Mononuclear cell (primary cell): ENCODE measurements around the gene SRRM5. TPM values are rescaled to one million over a fixed set of nuclear protein-coding genes. Genes with fewer than 3 reads are reported as not detected.
"Not testable (repeated sequence)": the region's sequence is repeated elsewhere in the genome, so short reads cannot be mapped to it uniquely, and the experiment has no call there.

Experiments
- H3K27me3 ChIP-seq: 2 replicates; pipeline ENCODE4 v1.6.0; 2011; ENCODE audit warnings: low read length, control low read depth; ENCODE audit not compliant: insufficient read depth
- H3K4me1 ChIP-seq: 2 replicates; pipeline ENCODE4 v1.5.1; 2011; ENCODE audit warnings: mild to moderate bottlenecking, low read length, control low read depth; ENCODE audit not compliant: insufficient read depth
- H3K4me3 ChIP-seq: 2 replicates; pipeline ENCODE4 v1.5.1; 2011; ENCODE audit warnings: mild to moderate bottlenecking, low read length, moderate library complexity
- H3K9me3 ChIP-seq: 2 replicates; pipeline ENCODE4 v1.5.1; 2011; ENCODE audit warnings: low read depth, mild to moderate bottlenecking, control low read depth, low read length
- total RNA-seq: library from RNA; depleted of rRNA; stranded (reverse); fragments of >200 nt; gene quantifications from one replicate; pipeline ENCODE4 v1.2.3, GENCODE V29; 2012

Gene SRRM5
- total RNA-seq, 1 donor, result 0.10 TPM

- H3K4me3 ChIP-seq, result no peak overlapping the region
- H3K4me1 ChIP-seq, result peaks cover 43% of the 10 kb centered on the region
- H3K27me3 ChIP-seq, result no peaks in the 10 kb centered on the region
- H3K9me3 ChIP-seq, result no peaks in the 10 kb centered on the region
Observed at GRCh38 chr19:43597876-43598275, 14.0 kb upstream of the SRRM5 start.

GRCh38 chr19:43598445-43599240 lies 13.2 kb upstream of the SRRM5 start:
- Histone ChIP-seq H3K4me3 (no peak overlapping the region), H3K27me3 (no peaks in the 10 kb centered on the region), H3K9me3 (no peaks in the 10 kb centered on the region), H3K4me1 (peaks cover 43% of the 10 kb centered on the region)

GRCh38 chr19:43599635-43600295 lies 12.1 kb upstream of the SRRM5 start:
- Histone ChIP-seq H3K9me3 (no peaks in the 10 kb centered on the region), H3K4me3 (no peak overlapping the region), H3K27me3 (no peaks in the 10 kb centered on the region), H3K4me1 (peaks cover 33% of the 10 kb centered on the region)

- H3K9me3 ChIP-seq, H3K27me3 ChIP-seq, H3K4me3 ChIP-seq: not testable (repeated sequence)
- peaks cover 28% of the 10 kb centered on the region for H3K4me1 ChIP-seq
Observed at GRCh38 chr19:43600326-43600725, 11.6 kb upstream of the SRRM5 start.

- no peaks in the 10 kb centered on the region for H3K9me3 ChIP-seq
- no peaks in the 10 kb centered on the region for H3K27me3 ChIP-seq
- H3K4me1 ChIP-seq, result no peaks in the 10 kb centered on the region
- no peak overlapping the region for H3K4me3 ChIP-seq
Observed at GRCh38 chr19:43605875-43606568, 5.9 kb upstream of the SRRM5 start.

- no peaks in the 10 kb centered on the region for H3K27me3 ChIP-seq
- H3K4me3 ChIP-seq, result no peak overlapping the region
- no peaks in the 10 kb centered on the region for H3K4me1 ChIP-seq
- no peaks in the 10 kb centered on the region for H3K9me3 ChIP-seq
Observed at GRCh38 chr19:43606569-43607229, 5.2 kb upstream of the SRRM5 start.

- no peak overlapping the region for H3K4me3 ChIP-seq
- H3K9me3 ChIP-seq, result no peaks in the 10 kb centered on the region
- H3K27me3 ChIP-seq, result no peaks in the 10 kb centered on the region
- H3K4me1 ChIP-seq, result no peaks in the 10 kb centered on the region
Observed at GRCh38 chr19:43607238-43608205, 4.4 kb upstream of the SRRM5 start.

GRCh38 chr19:43609872-43610271 lies 2.0 kb upstream of the SRRM5 start:
- Histone ChIP-seq H3K9me3 (no peaks in the 10 kb centered on the region), H3K4me1 (no peaks in the 10 kb centered on the region), H3K4me3 (no peak overlapping the region), H3K27me3 (no peaks in the 10 kb centered on the region)

- Histone ChIP-seq H3K27me3 (no peaks in the 10 kb centered on the region), H3K4me1 (no peaks in the 10 kb centered on the region), H3K4me3 (no peak overlapping the region), H3K9me3 (no peaks in the 10 kb centered on the region)
Observed at GRCh38 chr19:43610493-43610892, 1.4 kb upstream of the SRRM5 start.

GRCh38 chr19:43612374-43612773 lies 486 bp downstream of the SRRM5 start:
- no peak overlapping the region for H3K4me3 ChIP-seq
- H3K27me3 ChIP-seq, result no peaks in the 10 kb centered on the region
- H3K4me1 ChIP-seq, result no peaks in the 10 kb centered on the region
- H3K9me3 ChIP-seq, result no peaks in the 10 kb centered on the region

- H3K4me1 ChIP-seq, result peaks cover 18% of the 10 kb centered on the region
- H3K9me3 ChIP-seq, result no peaks in the 10 kb centered on the region
- no peak overlapping the region for H3K4me3 ChIP-seq
- no peaks in the 10 kb centered on the region for H3K27me3 ChIP-seq
Observed at GRCh38 chr19:43616306-43616705, 4.4 kb downstream of the SRRM5 start.

- Histone ChIP-seq H3K9me3 (no peaks in the 10 kb centered on the region), H3K27me3 (no peaks in the 10 kb centered on the region), H3K4me3 (no peak overlapping the region), H3K4me1 (peaks cover 18% of the 10 kb centered on the region)
Observed at GRCh38 chr19:43616954-43617353, 5.1 kb downstream of the SRRM5 start.

- H3K4me3 ChIP-seq, result peak overlapping the region; percentile 75
- no peaks in the 10 kb centered on the region for H3K27me3 ChIP-seq
- peaks cover 18% of the 10 kb centered on the region for H3K4me1 ChIP-seq
- H3K9me3 ChIP-seq, result no peaks in the 10 kb centered on the region
Observed at GRCh38 chr19:43618921-43619261, 7.0 kb downstream of the SRRM5 start.
